ENCODE results near the gene KCNJ12. TPM values are rescaled to one million over a fixed set of nuclear protein-coding genes. Genes with fewer than 3 reads are reported as not detected.

KCNJ12 gene
- total RNA-seq, 6 donors from 2014 or later = 1.2 to 3.8 (median 2.0) TPM

GRCh38 chr17:21394265-21394664 lies 18.1 kb downstream of the KCNJ12 start:
- no peak for TF ChIP-seq EP300 (IDR thresholded peaks at IDR 0.05)
- TF ChIP-seq POLR2AphosphoS5 (IDR thresholded peaks at IDR 0.05) = no peak
- no peak for TF ChIP-seq POLR2A (IDR thresholded peaks at IDR 0.05)
- no peak for TF ChIP-seq CTCF (IDR thresholded peaks at IDR 0.05)
- ATAC-seq (ENCODE audit: low FRiP score in 2 of 2) (no peak), DNase-seq (no peak)
- Histone ChIP-seq H3K4me3 (no peak overlapping the region), H3K27me3 (no peaks in the 10 kb centered on the region), H3K27ac (no peak overlapping the region), H3K4me1 (no peaks in the 10 kb centered on the region), H3K36me3 (no peaks in the 10 kb centered on the region), H3K9me3 (no peaks in the 10 kb centered on the region)
- 88 to 95% methylated on average over 2 of the region's 2 CpGs for WGBS, 2 donors

- Histone ChIP-seq H3K9me3 (no peaks in the 10 kb centered on the region), H3K4me3 (no peak overlapping the region), H3K27ac (no peak overlapping the region), H3K27me3 (no peaks in the 10 kb centered on the region), H3K36me3 (no peaks in the 10 kb centered on the region), H3K4me1 (peaks cover 0 to 6% (median 0%) of the 10 kb centered on the region in 4 donors)
- WGBS, 2 donors = 86 to 89% methylated on average over 1 to 5 of the region's 5 CpGs
- TF ChIP-seq POLR2A (IDR thresholded peaks at IDR 0.05) = no peak
- no peak for TF ChIP-seq POLR2AphosphoS5 (IDR thresholded peaks at IDR 0.05)
- TF ChIP-seq EP300 (IDR thresholded peaks at IDR 0.05) = no peak
- no peak for TF ChIP-seq CTCF (IDR thresholded peaks at IDR 0.05)
- ATAC-seq (ENCODE audit: low FRiP score in 2 of 2) (no peak), DNase-seq (peak in 1 of 2 donors; percentile 30)
Measured at GRCh38 chr17:21395764-21396163, 19.6 kb downstream of the KCNJ12 start.

GRCh38 chr17:21396237-21396636 lies 20.1 kb downstream of the KCNJ12 start:
- 80 to 86% methylated on average over 5 to 14 of the region's 14 CpGs for WGBS, 2 donors
- TF ChIP-seq EP300 (IDR thresholded peaks at IDR 0.05) = no peak
- TF ChIP-seq POLR2A (IDR thresholded peaks at IDR 0.05) = no peak
- TF ChIP-seq CTCF (IDR thresholded peaks at IDR 0.05) = no peak
- no peak for TF ChIP-seq POLR2AphosphoS5 (IDR thresholded peaks at IDR 0.05)

GRCh38 chr17:21397341-21398190 lies 21.4 kb downstream of the KCNJ12 start:
- no peak overlapping the region for H3K4me3 ChIP-seq
- no peak overlapping the region for H3K27ac ChIP-seq
- no peaks in the 10 kb centered on the region for H3K27me3 ChIP-seq
- H3K36me3 ChIP-seq = no peaks in the 10 kb centered on the region
- no peaks in the 10 kb centered on the region for H3K9me3 ChIP-seq
- 76 to 84% methylated on average over 22 to 24 of the region's 28 CpGs for WGBS, 2 donors
- peaks cover 0 to 6% (median 0%) of the 10 kb centered on the region in 4 donors for H3K4me1 ChIP-seq
- TF ChIP-seq POLR2AphosphoS5 (IDR thresholded peaks at IDR 0.05) = no peak
- no peak for TF ChIP-seq CTCF (IDR thresholded peaks at IDR 0.05)
- no peak for TF ChIP-seq EP300 (IDR thresholded peaks at IDR 0.05)
- TF ChIP-seq POLR2A (IDR thresholded peaks at IDR 0.05) = no peak
- ATAC-seq (ENCODE audit: low FRiP score in 2 of 2) = peak in 1 of 2 donors; percentile 34
- no peak for DNase-seq

More at GRCh38 chr17:21396237-21396636, 20.1 kb downstream of the KCNJ12 start:
- ATAC-seq (ENCODE audit: low FRiP score in 2 of 2) (no peak), DNase-seq (no peak)
- Histone ChIP-seq H3K4me1 (peaks cover 0 to 6% (median 0%) of the 10 kb centered on the region in 4 donors), H3K27me3 (no peaks in the 10 kb centered on the region), H3K36me3 (no peaks in the 10 kb centered on the region), H3K27ac (no peak overlapping the region), H3K4me3 (no peak overlapping the region), H3K9me3 (no peaks in the 10 kb centered on the region)
